Sigmoid colon (tissue), 7 donors: ENCODE results near the gene CPM. TPM values are rescaled to one million over a fixed set of nuclear protein-coding genes. Genes with fewer than 3 reads are reported as not detected.

Experiments used
- DNase-seq: peaks from one replicate; pipeline ENCODE4 v3.0.0-alpha.2; 2019
- H3K27ac ChIP-seq, 4 donors: fragments of 200-600 bp; sonication (generic); one replicate each; pipeline ENCODE4 v1.5.1; 2016 to 2019; ENCODE audit warnings: mild to moderate bottlenecking in 1 of 4
- H3K27me3 ChIP-seq, 3 donors: fragments of 200-600 bp; sonication (generic); one replicate each; pipeline ENCODE4 v1.5.1; 2019; ENCODE audit warnings: mild to moderate bottlenecking in 1 of 3
- H3K36me3 ChIP-seq, 4 donors: fragments of 200-600 bp; sonication (generic); one replicate each; pipeline ENCODE4 v1.5.1; 2016 to 2019
- H3K4me1 ChIP-seq, 4 donors: fragments of 200-600 bp; sonication (generic); one replicate each; pipeline ENCODE4 v1.5.1; 2017 to 2019
- H3K4me3 ChIP-seq, 4 donors: fragments of 200-600 bp; sonication (generic); one replicate each; pipeline ENCODE4 v1.5.1; 2017 to 2019; ENCODE audit warnings: mild to moderate bottlenecking in 2 of 4, moderate library complexity in 1 of 4
- H3K9me3 ChIP-seq, 4 donors: fragments of 200-600 bp in 3 of 4; sonication (generic) in 3 of 4; one replicate each; pipeline versions ENCODE4 v1.5.1 to v1.6.1; 2013 to 2019
- CTCF ChIP-seq, 4 experiments: fragments of 450-650 bp in 3 of 4; fragments of 200-600 bp in 1 of 4; IDR thresholded peaks; one replicate each; pipeline ENCODE4 v1.5.1; 2016 to 2019; ENCODE audit warnings: antibody characterized with exemption in 4 of 4, mild to moderate bottlenecking in 3 of 4, moderate library complexity in 2 of 4
- EP300 ChIP-seq, 4 donors: sonication (generic); formaldehyde crosslinking; IDR thresholded peaks; one replicate each; pipeline ENCODE4 v1.6.1; 2017; ENCODE audit warnings: antibody characterized with exemption in 4 of 4
- POLR2A ChIP-seq, 2 donors: fragments of 450-650 bp; IDR thresholded peaks; one replicate each; pipeline ENCODE4 v1.6.1; 2016; ENCODE audit warnings: antibody characterized with exemption in 2 of 2, mild to moderate bottlenecking in 2 of 2, moderate library complexity in 2 of 2
- POLR2AphosphoS5 ChIP-seq, 4 donors: sonication (generic); formaldehyde crosslinking; IDR thresholded peaks; one replicate each; pipeline ENCODE4 v1.6.1; 2017; ENCODE audit warnings: antibody characterized with exemption in 4 of 4
- whole genome bisulfite sequencing, 2 donors: extraction: QIAGEN DNeasy Blood & Tissue Kit; methylation state at CpG; one replicate each; pipeline ENCODE4 v1.1.7; 2013; 5-methylcytosine and 5-hydroxymethylcytosine counted together
- intact Hi-C: fragments of 100-400 bp; cut with DNase I; formaldehyde crosslinking; loops from one replicate; pipeline ENCODE4 v1.15.1; 2023
- polyA plus RNA-seq, 3 donors: library from polyadenylated mRNA; stranded (reverse); fragments of 200-250 nt; gene quantifications; one replicate each; pipeline ENCODE4 v1.2.3, GENCODE V29; 2013
- total RNA-seq, 4 donors: library from RNA; depleted of rRNA; stranded (reverse); fragments of >200 nt; gene quantifications; one replicate each; pipeline ENCODE4 v1.1.0, GENCODE V29; 2016
- donor health status: healthy with polysubstance abuse.
- donor health status: Bipolar disorder and iron deficiency.
- donor health status: healthy.

The CPM gene
- total and polyA plus RNA-seq, 7 donors: 15.3 to 81.0 (median 36.5) TPM

- WGBS, 2 donors: 88 to 89% methylated on average over 4 of the region's 4 CpGs
- no peaks in the 10 kb centered on the region for H3K9me3 ChIP-seq
- H3K36me3 ChIP-seq: no peaks in the 10 kb centered on the region
- TF ChIP-seq EP300 (IDR thresholded peaks at IDR 0.05) (no peak), POLR2AphosphoS5 (IDR thresholded peaks at IDR 0.05) (no peak), POLR2A (IDR thresholded peaks at IDR 0.05) (no peak), CTCF (IDR thresholded peaks at IDR 0.05) (no peak)
- no peak overlapping the region for H3K27ac ChIP-seq
- DNase-seq: no peak
- no peaks in the 10 kb centered on the region for H3K27me3 ChIP-seq
- no peak overlapping the region for H3K4me3 ChIP-seq
- intact Hi-C loops: no loop called here
- no peaks in the 10 kb centered on the region for H3K4me1 ChIP-seq
Measured at GRCh38 chr12:68924546-68924945, 8.4 kb downstream of the CPM start.

GRCh38 chr12:68919581-68920239 is 13.3 kb downstream of the CPM start:
- intact Hi-C loops: no loop called here
- Histone ChIP-seq H3K9me3 (no peaks in the 10 kb centered on the region), H3K27me3 (no peaks in the 10 kb centered on the region), H3K27ac (no peak overlapping the region), H3K36me3 (no peaks in the 10 kb centered on the region), H3K4me3 (no peak overlapping the region), H3K4me1 (no peaks in the 10 kb centered on the region)
- TF ChIP-seq POLR2A (IDR thresholded peaks at IDR 0.05): no peak
- no peak for TF ChIP-seq EP300 (IDR thresholded peaks at IDR 0.05)
- no peak for TF ChIP-seq CTCF (IDR thresholded peaks at IDR 0.05)
- no peak for TF ChIP-seq POLR2AphosphoS5 (IDR thresholded peaks at IDR 0.05)
- 78 to 94% methylated on average over 9 of the region's 9 CpGs for WGBS, 2 donors
- no peak for DNase-seq

- no peak for DNase-seq
- H3K27me3 ChIP-seq: no peaks in the 10 kb centered on the region
- H3K27ac ChIP-seq: no peak overlapping the region
- H3K4me1 ChIP-seq: no peaks in the 10 kb centered on the region
- intact Hi-C loops: no loop called here
- H3K36me3 ChIP-seq: no peaks in the 10 kb centered on the region
- no peak for TF ChIP-seq POLR2A (IDR thresholded peaks at IDR 0.05)
- TF ChIP-seq CTCF (IDR thresholded peaks at IDR 0.05): no peak
- TF ChIP-seq EP300 (IDR thresholded peaks at IDR 0.05): no peak
- no peak for TF ChIP-seq POLR2AphosphoS5 (IDR thresholded peaks at IDR 0.05)
- H3K9me3 ChIP-seq: no peaks in the 10 kb centered on the region
- 81 to 86% methylated on average over 1 of the region's 1 CpG for WGBS, 2 donors
- no peak overlapping the region for H3K4me3 ChIP-seq
Measured at GRCh38 chr12:68918960-68919359, 14.0 kb downstream of the CPM start.

- intact Hi-C loops: no loop called here
- H3K4me1 ChIP-seq: no peaks in the 10 kb centered on the region
- H3K36me3 ChIP-seq: no peaks in the 10 kb centered on the region
- H3K27me3 ChIP-seq: no peaks in the 10 kb centered on the region
- no peak overlapping the region for H3K27ac ChIP-seq
- DNase-seq: no peak
- 61 to 84% methylated on average over 3 of the region's 3 CpGs for WGBS, 2 donors
- H3K4me3 ChIP-seq: no peak overlapping the region
- H3K9me3 ChIP-seq: no peaks in the 10 kb centered on the region
- TF ChIP-seq POLR2A (IDR thresholded peaks at IDR 0.05) (no peak), EP300 (IDR thresholded peaks at IDR 0.05) (peak in 1 of 4 donors; percentile 22), POLR2AphosphoS5 (IDR thresholded peaks at IDR 0.05) (peak in 1 of 4 donors; percentile 5)
Measured at GRCh38 chr12:68915055-68915454, 17.9 kb downstream of the CPM start.

GRCh38 chr12:68913682-68914081 is 19.3 kb downstream of the CPM start:
- no peak for TF ChIP-seq POLR2AphosphoS5 (IDR thresholded peaks at IDR 0.05)
- TF ChIP-seq POLR2A (IDR thresholded peaks at IDR 0.05): no peak
- TF ChIP-seq CTCF (IDR thresholded peaks at IDR 0.05): no peak
- no peak for TF ChIP-seq EP300 (IDR thresholded peaks at IDR 0.05)
- intact Hi-C loops: no loop called here
- Histone ChIP-seq H3K36me3 (no peaks in the 10 kb centered on the region), H3K4me1 (no peaks in the 10 kb centered on the region), H3K27me3 (no peaks in the 10 kb centered on the region), H3K27ac (no peak overlapping the region), H3K9me3 (no peaks in the 10 kb centered on the region), H3K4me3 (no peak overlapping the region)
- 95 to 97% methylated on average over 4 of the region's 4 CpGs for WGBS, 2 donors
- DNase-seq: no peak
